ENCODE measurements around the gene HEXB. TPM values are rescaled to one million over a fixed set of nuclear protein-coding genes. Genes with fewer than 3 reads are reported as not detected.
"Not testable (repeated sequence)": the region's sequence is repeated elsewhere in the genome, so short reads cannot be mapped to it uniquely, and the experiment has no call there.

HEXB gene
- total RNA-seq, 4 donors from 2014 or later: 26.7 to 76.4 (median 62.1) TPM

DNA sequence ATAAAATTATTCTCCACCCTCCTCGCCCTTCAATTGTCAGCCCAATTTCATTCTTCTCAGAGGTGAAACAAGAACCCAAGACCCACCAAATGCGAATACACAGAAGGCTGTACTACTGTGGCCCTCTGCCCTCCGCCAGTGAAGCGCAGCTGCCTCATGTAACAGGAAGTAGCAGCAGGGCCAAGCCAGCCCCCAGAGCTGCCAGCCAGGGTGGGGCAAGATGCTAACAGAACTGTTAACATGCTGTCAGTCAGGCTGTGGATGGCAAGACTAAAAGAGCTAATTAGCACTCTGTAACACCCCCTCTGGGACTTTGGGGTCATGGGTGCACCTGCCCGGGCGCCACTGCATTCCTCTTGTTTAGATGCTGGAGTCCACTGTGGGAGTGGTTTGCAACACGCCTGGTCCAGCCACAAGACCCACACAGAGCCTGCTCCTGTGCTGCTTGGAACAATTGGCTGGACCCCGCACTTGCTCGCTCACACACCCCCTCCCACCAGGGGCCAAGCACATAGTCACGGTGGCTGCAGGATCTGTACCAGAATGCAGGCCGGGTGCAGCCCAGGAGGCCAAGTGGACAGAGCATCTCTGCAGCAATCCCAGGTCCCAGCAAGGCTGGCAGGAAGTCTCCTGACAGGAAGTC lies 14.5 kb upstream of the HEXB start:
- H3K4me1 ChIP-seq: peaks cover 0 to 17% (median 0%) of the 10 kb centered on the region in 3 donors
- no peaks in the 10 kb centered on the region for H3K36me3 ChIP-seq
- no peak overlapping the region for H3K27ac ChIP-seq
- no peak for DNase-seq
- TF ChIP-seq POLR2A (IDR thresholded peaks at IDR 0.05): no peak
- TF ChIP-seq, protein P1, sequence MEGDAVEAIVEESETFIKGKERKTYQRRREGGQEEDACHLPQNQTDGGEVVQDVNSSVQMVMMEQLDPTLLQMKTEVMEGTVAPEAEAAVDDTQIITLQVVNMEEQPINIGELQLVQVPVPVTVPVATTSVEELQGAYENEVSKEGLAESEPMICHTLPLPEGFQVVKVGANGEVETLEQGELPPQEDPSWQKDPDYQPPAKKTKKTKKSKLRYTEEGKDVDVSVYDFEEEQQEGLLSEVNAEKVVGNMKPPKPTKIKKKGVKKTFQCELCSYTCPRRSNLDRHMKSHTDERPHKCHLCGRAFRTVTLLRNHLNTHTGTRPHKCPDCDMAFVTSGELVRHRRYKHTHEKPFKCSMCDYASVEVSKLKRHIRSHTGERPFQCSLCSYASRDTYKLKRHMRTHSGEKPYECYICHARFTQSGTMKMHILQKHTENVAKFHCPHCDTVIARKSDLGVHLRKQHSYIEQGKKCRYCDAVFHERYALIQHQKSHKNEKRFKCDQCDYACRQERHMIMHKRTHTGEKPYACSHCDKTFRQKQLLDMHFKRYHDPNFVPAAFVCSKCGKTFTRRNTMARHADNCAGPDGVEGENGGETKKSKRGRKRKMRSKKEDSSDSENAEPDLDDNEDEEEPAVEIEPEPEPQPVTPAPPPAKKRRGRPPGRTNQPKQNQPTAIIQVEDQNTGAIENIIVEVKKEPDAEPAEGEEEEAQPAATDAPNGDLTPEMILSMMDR (IDR thresholded peaks at IDR 0.05): no peak
- intact Hi-C loops (cut with DNase I): loop anchor here (10.0 kb wide), 1 partner anchor 234 kb away; no protein-coding TSS in a partner anchor
- no peaks in the 10 kb centered on the region for H3K27me3 ChIP-seq
- WGBS, 2 donors: 74 to 76% methylated on average over 10 to 11 of the region's 11 CpGs
- H3K9me3 ChIP-seq: no peaks in the 10 kb centered on the region
- H3K4me3 ChIP-seq: no peak overlapping the region

DNA sequence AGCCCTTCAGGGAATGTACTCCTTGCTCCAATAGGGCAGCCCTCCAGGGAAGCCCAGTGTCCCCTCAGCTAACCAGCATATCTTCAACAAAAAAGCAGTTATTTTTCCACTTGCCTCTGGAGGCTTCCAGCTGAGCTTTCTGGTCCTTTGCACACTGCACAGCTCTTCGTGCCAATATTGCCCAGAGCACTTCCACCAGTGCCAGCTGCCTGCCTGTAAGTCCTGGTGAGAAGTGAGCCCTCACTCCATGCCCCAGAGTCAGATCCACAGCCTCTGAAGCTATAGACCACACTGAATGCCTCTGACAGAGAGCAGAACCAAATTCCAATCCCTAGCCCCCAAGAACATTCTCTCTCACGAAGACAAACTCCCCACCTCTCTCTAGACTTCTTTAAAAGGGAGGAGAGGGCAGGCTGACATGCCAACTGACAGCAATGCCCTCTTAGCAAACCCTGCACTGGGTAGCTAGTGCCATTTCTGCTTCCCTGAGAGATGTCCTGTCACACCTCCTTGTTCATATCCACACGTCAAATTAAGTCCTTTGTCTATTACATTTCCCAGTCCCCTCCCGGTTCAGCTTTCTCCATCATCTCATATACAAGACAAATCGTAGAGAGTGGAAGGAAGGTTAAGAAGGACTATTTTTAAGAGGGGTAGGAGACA lies 12.7 kb upstream of the HEXB start:
- Histone ChIP-seq H3K9me3 (no peaks in the 10 kb centered on the region), H3K27me3 (no peaks in the 10 kb centered on the region), H3K4me1 (peaks cover 0 to 17% (median 0%) of the 10 kb centered on the region in 3 donors), H3K27ac (no peak overlapping the region), H3K36me3 (no peaks in the 10 kb centered on the region), H3K4me3 (no peak overlapping the region)
- no peak for DNase-seq
- TF ChIP-seq POLR2A (IDR thresholded peaks at IDR 0.05): no peak
- TF ChIP-seq, protein P1 (IDR thresholded peaks at IDR 0.05): no peak
- intact Hi-C loops (cut with DNase I): loop anchor here (10.0 kb wide), 1 partner anchor 232 kb away; no protein-coding TSS in a partner anchor
- WGBS, 2 donors: 35 to 42% methylated on average over 5 of the region's 5 CpGs

DNA sequence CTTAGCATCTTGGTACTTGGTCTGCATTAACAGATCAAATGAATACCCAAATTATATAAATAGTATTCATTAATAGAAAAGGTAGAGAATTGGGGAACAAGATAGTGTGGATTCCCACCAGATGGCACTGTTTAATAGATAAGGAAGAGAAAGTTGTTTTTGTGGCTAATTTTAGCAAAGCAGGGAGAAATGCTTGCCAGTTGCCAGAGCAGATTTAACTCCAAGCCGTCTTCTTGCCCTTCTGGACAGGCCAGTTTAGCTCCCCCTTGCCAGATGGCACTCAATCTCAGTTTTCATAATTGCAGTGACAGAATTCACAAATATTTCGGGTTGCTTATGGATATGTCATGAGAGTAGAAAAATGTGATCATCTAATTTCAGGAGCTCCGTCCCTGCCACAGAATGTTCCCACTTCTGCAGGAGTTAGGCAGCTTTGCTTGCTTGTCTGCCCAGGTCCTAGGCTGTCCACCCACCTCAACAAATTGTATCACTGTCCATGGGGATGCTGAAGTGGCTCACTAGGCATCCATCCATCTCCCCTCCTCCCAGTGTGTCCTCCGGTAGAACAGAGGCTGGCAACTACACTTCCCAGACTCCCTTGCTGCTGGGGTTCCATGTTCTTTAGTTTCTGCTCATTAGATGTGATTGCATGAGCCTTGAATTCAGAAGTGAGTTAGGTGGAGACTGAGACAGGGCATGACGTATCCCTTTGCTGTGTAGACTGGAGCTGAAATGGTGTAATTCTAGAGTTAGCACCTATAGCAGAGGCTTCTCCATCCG lies 11.8 kb upstream of the HEXB start:
- intact Hi-C loops (cut with DNase I): loop anchor here (10.0 kb wide), 1 partner anchor 232 kb away; no protein-coding TSS in a partner anchor
- Histone ChIP-seq H3K4me3 (peak overlapping the region in 3 of 4 donors; percentile 8 to 48 (median 27)), H3K27ac (peak overlapping the region in 2 of 4 donors; percentile 57 to 64), H3K4me1 (peaks cover 0 to 17% (median 0%) of the 10 kb centered on the region in 3 donors), H3K36me3 (no peaks in the 10 kb centered on the region), H3K27me3 (no peaks in the 10 kb centered on the region), H3K9me3 (no peaks in the 10 kb centered on the region)
- WGBS, 2 donors: 35 to 41% methylated on average over 6 of the region's 6 CpGs
- DNase-seq: no peak
- TF ChIP-seq, protein P1 (IDR thresholded peaks at IDR 0.05): peak; percentile 25 to 58 (median 44)
- TF ChIP-seq POLR2A (IDR thresholded peaks at IDR 0.05): no peak

DNA sequence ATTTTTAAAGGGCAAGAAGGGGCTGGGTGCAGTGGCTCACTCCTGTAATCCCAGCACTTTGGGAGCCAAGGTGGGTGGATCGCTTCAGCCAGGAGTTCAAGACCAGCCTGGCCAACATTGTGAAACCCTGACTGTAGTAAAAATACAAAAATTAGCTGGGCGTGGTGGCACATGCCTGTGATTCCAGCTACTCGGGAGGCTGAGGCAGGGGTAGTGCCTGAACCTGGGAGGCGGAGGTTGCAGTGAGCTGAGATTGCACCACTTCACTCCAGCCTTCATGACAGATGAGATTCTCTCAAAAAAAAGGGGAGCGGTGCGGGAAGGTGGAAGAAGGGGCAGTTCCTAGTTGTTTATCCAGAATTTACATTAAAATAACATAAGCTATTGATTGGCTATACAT lies 8.6 kb upstream of the HEXB start:
- 79 to 83% methylated on average over 5 of the region's 6 CpGs for WGBS, 2 donors
- intact Hi-C loops (cut with DNase I): loop anchor here (10.0 kb wide), 1 partner anchor 228 kb away; no protein-coding TSS in a partner anchor
- H3K9me3 ChIP-seq: not testable (repeated sequence)

GRCh38 chr5:74678123-74678522 lies 6.9 kb upstream of the HEXB start:
- WGBS, 2 donors: 90% methylated on average over 3 of the region's 3 CpGs
- intact Hi-C loops (cut with DNase I): loop anchor here (10.0 kb wide), 1 partner anchor 227 kb away; no protein-coding TSS in a partner anchor
- H3K4me3 ChIP-seq, H3K36me3 ChIP-seq, H3K9me3 ChIP-seq, H3K27ac ChIP-seq, H3K27me3 ChIP-seq, DNase-seq: not testable (repeated sequence)
- H3K4me1 ChIP-seq: peaks cover 0 to 10% (median 0%) of the 10 kb centered on the region in 3 donors

More for the DNA sequence above, 8.6 kb upstream of the HEXB start:
- not testable (repeated sequence) for H3K27ac ChIP-seq, DNase-seq, H3K36me3 ChIP-seq, H3K27me3 ChIP-seq, H3K4me3 ChIP-seq
- peaks cover 0 to 17% (median 0%) of the 10 kb centered on the region in 3 donors for H3K4me1 ChIP-seq

GRCh38 chr5:74679300-74679699 lies 5.7 kb upstream of the HEXB start:
- not testable (repeated sequence) for H3K27ac ChIP-seq, H3K4me1 ChIP-seq, H3K27me3 ChIP-seq, DNase-seq, H3K36me3 ChIP-seq, H3K4me3 ChIP-seq, H3K9me3 ChIP-seq
- intact Hi-C loops (cut with DNase I): loop anchor here (10.0 kb wide), 1 partner anchor 226 kb away; no protein-coding TSS in a partner anchor
- WGBS, 2 donors: 86 to 91% methylated on average over 3 of the region's 3 CpGs
